Mesenteric fat pad (tissue), 1 donor: ENCODE results near the gene CENPI. TPM values are rescaled to one million over a fixed set of nuclear protein-coding genes. Genes with fewer than 3 reads are reported as not detected.

Experiments used
- total RNA-seq: library from RNA; stranded (reverse); fragmentation: NEBNext Ultra II Directional; extraction: Animal tissue kit (Norgen Biotek cat#: 25700); gene quantifications from one replicate; pipeline ENCODE4 v1.2.1, GENCODE V29; 2021
- donor health status: DM: yes; HTN: yes; CAD: no.

The CENPI gene
- total RNA-seq, 1 donor from 2014 or later, result 1.4 TPM

Other genes with a start within 250 kb of the CENPI start
- gene NOX1, start 223.8 kb upstream of the CENPI start, total RNA-seq, result not detected
- gene XKRX, start 169.3 kb upstream of the CENPI start, total RNA-seq, result not detected
- gene ARL13A, start 128.5 kb upstream of the CENPI start, total RNA-seq, result not detected
- 12.6 TPM for gene TRMT2B, start 46.1 kb upstream of the CENPI start, total RNA-seq
- gene TMEM35A, start 19.3 kb upstream of the CENPI start, total RNA-seq, result 0.19 TPM
- gene DRP2, start 121.6 kb downstream of the CENPI start, total RNA-seq, result 0.22 TPM
- 0.26 TPM for gene TAF7L, start 193.1 kb downstream of the CENPI start, total RNA-seq